PC-9 (cell line): ENCODE data around the gene PPP1R15B. TPM values are rescaled to one million over a fixed set of nuclear protein-coding genes. Genes with fewer than 3 reads are reported as not detected.

ENCODE experiments used
- BruUV-seq: library from RNA; stranded (reverse); fragments of 400-500 nt; replicated peaks from 2 replicates; lab custom pipeline; 2021; lab: Mats Ljungman, UMichigan
- CTCF ChIA-PET: fragments of 300-600 bp; sonication (Branson Sonifier 250); formaldehyde crosslinking; loops from one replicate; lab custom pipeline; 2022; ENCODE audit warnings: antibody characterized with exemption; lab: Charles Lee
- POLR2A ChIA-PET: fragments of 300-600 bp; sonication (Branson Sonifier 250); formaldehyde crosslinking; loops from one replicate; lab custom pipeline; 2022; ENCODE audit warnings: antibody characterized with exemption; ENCODE audit not compliant: unreplicated experiment; lab: Charles Lee
- DNase-seq, 2 experiments: peaks; one replicate each; pipeline versions ENCODE4 v3.0.0 to v3.0.0-alpha.2; 2015 to 2022; ENCODE audit warnings: mixed read lengths in 1 of 2
- H2AFZ ChIP-seq: fragments of 200-600 bp; sonication (generic); 2 replicates; pipeline ENCODE4 v1.8.1; 2017; ENCODE audit warnings: antibody characterized with exemption
- H3F3A ChIP-seq: fragments of 200-600 bp; sonication (generic); 2 replicates; pipeline ENCODE4 v1.8.1; 2017; ENCODE audit warnings: antibody characterized with exemption, mild to moderate bottlenecking, low read depth; ENCODE audit not compliant: insufficient read depth
- H3K27ac ChIP-seq: fragments of 200-600 bp; sonication (generic); 2 replicates; pipeline ENCODE4 v1.6.1; 2016; ENCODE audit warnings: mixed run types
- H3K27me3 ChIP-seq: fragments of 200-600 bp; sonication (generic); 2 replicates; pipeline ENCODE4 v1.6.1; 2016; ENCODE audit warnings: low read depth, mixed run types; ENCODE audit not compliant: insufficient read depth
- H3K36me3 ChIP-seq: fragments of 200-600 bp; sonication (generic); 2 replicates; pipeline ENCODE4 v1.6.1; 2016; ENCODE audit warnings: low read depth, mixed run types
- H3K4me1 ChIP-seq: fragments of 200-600 bp; sonication (generic); replicated peaks from 2 replicates; pipeline ENCODE4 v1.6.1; 2016; ENCODE audit warnings: mixed run types; ENCODE audit not compliant: insufficient read depth
- H3K4me2 ChIP-seq: fragments of 200-600 bp; sonication (generic); 2 replicates; pipeline ENCODE4 v1.6.1; 2017; ENCODE audit warnings: mixed run types
- H3K4me3 ChIP-seq: fragments of 200-600 bp; sonication (generic); 2 replicates; pipeline ENCODE4 v1.6.1; 2016; ENCODE audit warnings: mixed run types
- H3K79me2 ChIP-seq: fragments of 200-600 bp; sonication (generic); 2 replicates; pipeline ENCODE4 v1.6.1; 2017; ENCODE audit warnings: low read depth, mixed run types
- H3K9me2 ChIP-seq: fragments of 200-600 bp; sonication (generic); 2 replicates; pipeline ENCODE4 v1.8.1; 2017; ENCODE audit warnings: mild to moderate bottlenecking; ENCODE audit not compliant: insufficient read depth
- H3K9me3 ChIP-seq: fragments of 200-600 bp; sonication (generic); 2 replicates; pipeline ENCODE4 v1.8.1; 2016; ENCODE audit warnings: low read depth; ENCODE audit not compliant: insufficient read depth
- H4K20me1 ChIP-seq: fragments of 200-600 bp; sonication (generic); 2 replicates; pipeline ENCODE4 v1.8.1; 2017; ENCODE audit not compliant: insufficient read depth
- CTCF ChIP-seq: fragments of 200-600 bp; sonication (generic); conservative IDR thresholded peaks from 2 replicates; pipeline ENCODE4 v1.6.1; 2017; ENCODE audit warnings: mixed run types, antibody characterized with exemption, mild to moderate bottlenecking, moderate library complexity
- EZH2 ChIP-seq: fragments of 200-600 bp; sonication (generic); IDR thresholded peaks from 2 replicates; pipeline ENCODE4 v1.8.0; 2017; ENCODE audit warnings: antibody characterized with exemption, low read depth
- intact Hi-C: fragments of 100-400 bp; cut with micrococcal nuclease; formaldehyde crosslinking; loops from one replicate; pipeline ENCODE4 v1.10.0; 2022; ENCODE audit not compliant: unreplicated experiment
- total RNA-seq: library from RNA; stranded (reverse); gene quantifications from 2 replicates; pipeline ENCODE4 v1.2.3, GENCODE V29; 2021

Gene PPP1R15B
- total RNA-seq, 1 experiment from 2014 or later = 40.9 TPM

GRCh38 chr1:204418174-204419063 lies 6.8 kb upstream of the PPP1R15B start:
- peaks cover 5% of the 10 kb centered on the region; the same call in 1 of the 2 replicates for H3K36me3 ChIP-seq
- no peak for TF ChIP-seq EZH2
- no peak for TF ChIP-seq CTCF
- H3K4me2 ChIP-seq = peak overlapping the region; percentile 86
- ChIA-PET POLR2A (interaction anchor here (0.6 to 1.3 kb wide), 4 partner anchors 13 to 98 kb away, joined by 4 to 16 read pairs (median 7); partner anchors contain the start of gene MDM4), CTCF (interaction anchor here (0.6 to 1.0 kb wide), 2 partner anchors 21 to 25 kb away, joined by 3 read pairs; no protein-coding TSS in a partner anchor)
- H3K27ac ChIP-seq = peak overlapping the region; percentile 98
- no TSS peak for BruUV-seq
- peak; percentile 35 to 67 for DNase-seq
- H3K4me1 ChIP-seq = peaks cover 70% of the 10 kb centered on the region
- H3K4me3 ChIP-seq = peak overlapping the region; percentile 51; the same call in 1 of the 2 replicates
- no peaks in the 10 kb centered on the region for H3K27me3 ChIP-seq
- intact Hi-C loops = loop anchor here (1.0 kb wide), 1 partner anchor 7 kb away; the partner anchor contains the start of gene PPP1R15B
- H3K79me2 ChIP-seq = peaks cover 17% of the 10 kb centered on the region
- H3K9me2 ChIP-seq = no peaks in the 10 kb centered on the region
- no peaks in the 10 kb centered on the region for H3K9me3 ChIP-seq
- H2AFZ ChIP-seq = no peak overlapping the region
- H4K20me1 ChIP-seq = no peaks in the 10 kb centered on the region
- peaks cover 62% of the 10 kb centered on the region for H3F3A ChIP-seq

GRCh38 chr1:204417074-204417997 lies 5.7 kb upstream of the PPP1R15B start:
- ChIA-PET POLR2A (interaction anchor here (0.5 to 1.4 kb wide), 9 partner anchors 21 to 112 kb away, joined by 3 to 17 read pairs (median 4); partner anchors contain the start of gene MDM4), CTCF (interaction anchor here (0.6 to 1.2 kb wide), 5 partner anchors 19 to 287 kb away, joined by 3 to 8 read pairs (median 3); no protein-coding TSS in a partner anchor)
- Histone ChIP-seq H3K4me3 (peak overlapping the region; percentile 51), H2AFZ (no peak overlapping the region), H3K4me2 (peak overlapping the region; percentile 86), H3K36me3 (peaks cover 5% of the 10 kb centered on the region; the same call in 1 of the 2 replicates), H4K20me1 (no peaks in the 10 kb centered on the region), H3K9me3 (no peaks in the 10 kb centered on the region), H3F3A (peaks cover 73% of the 10 kb centered on the region), H3K9me2 (no peaks in the 10 kb centered on the region), H3K27me3 (no peaks in the 10 kb centered on the region), H3K4me1 (peaks cover 73% of the 10 kb centered on the region), H3K79me2 (peaks cover 17% of the 10 kb centered on the region), H3K27ac (peak overlapping the region; percentile 98)
- BruUV-seq = TSS peak; percentile 42
- no peak for TF ChIP-seq EZH2
- TF ChIP-seq CTCF = no peak
- DNase-seq = peak; percentile 77 to 96
- intact Hi-C loops = loop anchor here (1.0 kb wide), 1 partner anchor 33 kb away; no protein-coding TSS in a partner anchor
